WTC11 (cell line): ENCODE results near the gene PTPN1. TPM values are rescaled to one million over a fixed set of nuclear protein-coding genes. Genes with fewer than 3 reads are reported as not detected.
A peak's percentile ranks its signal among the peaks of the same experiment; 100 is the strongest.

Experiments
- ATAC-seq: fragments of 200-7000 bp; cut with Tn5 transposase; 2 replicates; pipeline ENCODE4 v1.10.0; 2021; ENCODE audit warnings: mild to moderate bottlenecking, moderate library complexity
- CTCF ChIA-PET: fragments of 300-600 bp; sonication (Branson Sonifier 250); formaldehyde crosslinking; loops from one replicate; lab custom pipeline; 2021; ENCODE audit warnings: antibody characterized with exemption; lab: Charles Lee
- POLR2A ChIA-PET: fragments of 350-600 bp; sonication (Branson Sonifier 250); formaldehyde crosslinking; loops from one replicate; lab custom pipeline; 2021; ENCODE audit warnings: antibody characterized with exemption; lab: Charles Lee
- DNase-seq: peaks from one replicate; pipeline ENCODE4 v3.0.0; 2021; ENCODE audit warnings: low spot score
- H3K27ac Mint-ChIP-seq: 2 replicates; pipeline ENCODE4 v1.8.0; 2021; ENCODE audit warnings: mixed read lengths
- H3K27me3 Mint-ChIP-seq: 2 replicates; pipeline ENCODE4 v1.8.0; 2021; ENCODE audit warnings: low read depth, mild to moderate bottlenecking, moderate library complexity, mixed read lengths
- H3K36me3 Mint-ChIP-seq: 2 replicates; pipeline ENCODE4 v1.8.0; 2021; ENCODE audit warnings: mixed read lengths
- H3K4me1 Mint-ChIP-seq: 2 replicates; pipeline ENCODE4 v1.8.0; 2022; ENCODE audit warnings: mixed read lengths
- H3K4me3 Mint-ChIP-seq: 2 replicates; pipeline ENCODE4 v1.8.0; 2021; ENCODE audit warnings: mild to moderate bottlenecking, moderate library complexity, mixed read lengths
- H3K9me3 Mint-ChIP-seq: 2 replicates; pipeline ENCODE4 v1.8.0; 2021; ENCODE audit warnings: mixed read lengths
- ESRRA ChIP-seq: sonication (generic); formaldehyde crosslinking; IDR thresholded peaks from 2 replicates; pipeline ENCODE4 v1.8.1; 2022; ENCODE audit warnings: mild to moderate bottlenecking, missing genetic modification reagents, borderline replicate concordance
- FOXJ3 ChIP-seq: sonication (generic); formaldehyde crosslinking; IDR thresholded peaks from 2 replicates; pipeline ENCODE4 v1.9.0; 2021; ENCODE audit warnings: missing genetic modification reagents, mild to moderate bottlenecking, borderline replicate concordance
- FOXP1 ChIP-seq: sonication (generic); formaldehyde crosslinking; IDR thresholded peaks from 2 replicates; pipeline ENCODE4 v1.8.0; 2022; ENCODE audit warnings: missing genetic modification reagents, mild to moderate bottlenecking, moderate library complexity, borderline replicate concordance
- HMGA2 ChIP-seq: fragments of 250-450 bp; sonication (Bioruptor Pico); IDR thresholded peaks from 2 replicates; pipeline ENCODE4 v1.4.0; 2021; ENCODE audit warnings: mild to moderate bottlenecking, moderate library complexity
- MYBL2 ChIP-seq: sonication (generic); formaldehyde crosslinking; IDR thresholded peaks from 2 replicates; pipeline ENCODE4 v1.8.1; 2023; ENCODE audit warnings: mild to moderate bottlenecking, moderate library complexity, missing genetic modification reagents
- NR2C2 ChIP-seq: sonication (generic); formaldehyde crosslinking; IDR thresholded peaks from 2 replicates; pipeline ENCODE4 v1.8.0; 2022; ENCODE audit warnings: mild to moderate bottlenecking, missing genetic modification reagents
- TEAD1 ChIP-seq: sonication (generic); formaldehyde crosslinking; IDR thresholded peaks from 2 replicates; pipeline ENCODE4 v1.8.0; 2022; ENCODE audit warnings: mild to moderate bottlenecking, missing genetic modification reagents
- total RNA-seq: library from RNA; stranded (reverse); gene quantifications from 3 replicates; pipeline ENCODE4 v1.2.3, GENCODE V29; 2021
- TF ChIP-seq, protein P1 (sequence below): fragments of 250-450 bp; sonication (Bioruptor Pico); conservative IDR thresholded peaks from 2 replicates; pipeline ENCODE4 v1.9.0; 2021; ENCODE audit warnings: mild to moderate bottlenecking
- TF ChIP-seq, protein P2 (sequence below): sonication (generic); formaldehyde crosslinking; IDR thresholded peaks from 2 replicates; pipeline ENCODE4 v1.8.1; 2022; ENCODE audit warnings: missing genetic modification reagents, borderline replicate concordance
- TF ChIP-seq, protein P3 (sequence below): fragments of 250-450 bp; sonication (Bioruptor Pico); IDR thresholded peaks from 2 replicates; pipeline ENCODE4 v1.9.0; 2021; ENCODE audit warnings: mild to moderate bottlenecking, borderline replicate concordance

Gene PTPN1
- total RNA-seq, 1 experiment from 2014 or later, result 29.4 TPM

- TF ChIP-seq, protein P1, sequence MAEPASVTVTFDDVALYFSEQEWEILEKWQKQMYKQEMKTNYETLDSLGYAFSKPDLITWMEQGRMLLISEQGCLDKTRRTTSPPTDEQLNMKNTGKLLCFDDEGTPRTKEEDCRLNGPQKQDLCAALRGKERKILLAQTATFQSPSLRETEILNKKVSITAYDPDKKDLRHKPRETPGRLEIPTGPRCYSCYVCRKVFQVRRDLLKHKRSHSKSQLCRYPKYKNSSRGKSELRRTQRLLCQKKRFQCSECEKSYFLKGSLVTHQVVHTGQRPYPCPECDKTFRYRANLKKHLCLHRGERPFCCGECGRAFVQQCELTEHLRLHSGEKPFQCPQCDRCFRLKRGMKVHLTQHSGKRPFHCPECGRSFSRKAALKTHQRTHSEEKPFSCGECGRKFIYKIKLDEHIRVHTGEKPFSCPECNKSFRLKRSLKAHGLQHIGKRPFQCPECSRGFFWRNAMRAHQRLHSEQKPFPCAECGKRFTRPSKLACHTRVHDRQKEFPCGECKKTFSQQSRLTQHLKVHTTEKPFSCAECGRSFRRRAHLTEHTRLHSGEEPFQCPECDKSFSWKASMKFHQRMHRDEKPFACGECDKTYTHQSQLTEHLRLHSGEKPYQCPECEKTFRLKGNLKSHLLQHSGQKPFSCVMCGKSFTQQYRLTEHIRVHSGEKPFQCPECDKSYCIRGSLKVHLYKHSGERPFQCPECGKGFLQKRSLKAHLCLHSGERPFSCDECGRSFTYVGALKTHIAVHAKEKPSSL (CRISPR knock-in tag), result no peak
Measured at GRCh38 chr20:50595433-50595895, 85.3 kb downstream of the PTPN1 start (continued).

GRCh38 chr20:50595988-50596693, 86.0 kb downstream of the PTPN1 start:
- no peaks in the 10 kb centered on the region for H3K36me3 Mint-ChIP-seq
- DNase-seq (no peak), ATAC-seq (peak; percentile 36; the same call in 1 of the 2 replicates)
- no peak for TF ChIP-seq HMGA2 (CRISPR knock-in tag)
- TF ChIP-seq FOXP1, result 0 out of 2 replicates have a peak, but pooled peaks have one; percentile 22
- TF ChIP-seq, protein P2, sequence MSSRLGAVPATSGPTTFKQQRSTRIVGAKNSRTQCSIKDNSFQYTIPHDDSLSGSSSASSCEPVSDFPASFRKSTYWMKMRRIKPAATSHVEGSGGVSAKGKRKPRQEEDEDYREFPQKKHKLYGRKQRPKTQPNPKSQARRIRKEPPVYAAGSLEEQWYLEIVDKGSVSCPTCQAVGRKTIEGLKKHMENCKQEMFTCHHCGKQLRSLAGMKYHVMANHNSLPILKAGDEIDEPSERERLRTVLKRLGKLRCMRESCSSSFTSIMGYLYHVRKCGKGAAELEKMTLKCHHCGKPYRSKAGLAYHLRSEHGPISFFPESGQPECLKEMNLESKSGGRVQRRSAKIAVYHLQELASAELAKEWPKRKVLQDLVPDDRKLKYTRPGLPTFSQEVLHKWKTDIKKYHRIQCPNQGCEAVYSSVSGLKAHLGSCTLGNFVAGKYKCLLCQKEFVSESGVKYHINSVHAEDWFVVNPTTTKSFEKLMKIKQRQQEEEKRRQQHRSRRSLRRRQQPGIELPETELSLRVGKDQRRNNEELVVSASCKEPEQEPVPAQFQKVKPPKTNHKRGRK (CRISPR knock-in tag), result no peak
- H3K4me1 Mint-ChIP-seq, result peaks cover 11% of the 10 kb centered on the region
- CTCF ChIA-PET, result interaction anchor here (0.9 to 4.0 kb wide), 12 partner anchors 8 to 417 kb away, joined by 3 to 26 read pairs (median 6); no protein-coding TSS in a partner anchor
- H3K9me3 Mint-ChIP-seq, result no peaks in the 10 kb centered on the region
- POLR2A ChIA-PET, result interaction anchor here (0.7 kb wide), 1 partner anchor 275 kb away, joined by 3 read pairs; no protein-coding TSS in a partner anchor
- no peaks in the 10 kb centered on the region for H3K27me3 Mint-ChIP-seq
- H3K4me3 Mint-ChIP-seq, result no peak overlapping the region
- peak overlapping the region; percentile 41; the same call in 1 of the 2 replicates for H3K27ac Mint-ChIP-seq

DNA sequence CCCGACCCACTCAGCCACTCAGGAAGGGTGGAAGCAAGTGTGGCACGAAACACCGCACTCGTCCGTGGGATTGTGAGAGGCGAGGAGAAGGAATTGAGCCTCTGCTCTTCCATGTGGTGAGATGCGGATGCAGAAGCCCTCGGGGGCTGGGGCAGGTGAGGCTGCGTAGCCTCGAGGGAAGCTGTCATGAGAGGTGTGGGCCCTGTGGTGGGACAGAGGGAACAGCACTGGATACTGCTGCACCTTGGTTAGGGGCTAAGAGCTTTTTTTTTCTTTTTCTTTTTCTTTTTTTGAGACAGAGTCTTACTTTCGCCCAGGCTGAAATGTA, 86.5 kb downstream of the PTPN1 start:
- Mint-ChIP-seq H3K4me3 (no peak overlapping the region), H3K4me1 (peaks cover 11% of the 10 kb centered on the region), H3K36me3 (no peaks in the 10 kb centered on the region), H3K27me3 (no peaks in the 10 kb centered on the region), H3K27ac (0 out of 2 replicates have a peak overlapping the region, but pooled peaks have one; percentile 41), H3K9me3 (no peaks in the 10 kb centered on the region)
- ChIA-PET POLR2A (no interaction called here), CTCF (interaction anchor here (0.9 to 4.0 kb wide), 10 partner anchors 8 to 418 kb away, joined by 3 to 26 read pairs (median 6); no protein-coding TSS in a partner anchor)
- ATAC-seq, result no peak
- DNase-seq, result no peak
- TF ChIP-seq ESRRA (CRISPR knock-in tag) (no peak), FOXJ3 (no peak), TEAD1 (CRISPR knock-in tag) (no peak), NR2C2 (CRISPR knock-in tag) (no peak), MYBL2 (no peak)
- TF ChIP-seq, protein P3, sequence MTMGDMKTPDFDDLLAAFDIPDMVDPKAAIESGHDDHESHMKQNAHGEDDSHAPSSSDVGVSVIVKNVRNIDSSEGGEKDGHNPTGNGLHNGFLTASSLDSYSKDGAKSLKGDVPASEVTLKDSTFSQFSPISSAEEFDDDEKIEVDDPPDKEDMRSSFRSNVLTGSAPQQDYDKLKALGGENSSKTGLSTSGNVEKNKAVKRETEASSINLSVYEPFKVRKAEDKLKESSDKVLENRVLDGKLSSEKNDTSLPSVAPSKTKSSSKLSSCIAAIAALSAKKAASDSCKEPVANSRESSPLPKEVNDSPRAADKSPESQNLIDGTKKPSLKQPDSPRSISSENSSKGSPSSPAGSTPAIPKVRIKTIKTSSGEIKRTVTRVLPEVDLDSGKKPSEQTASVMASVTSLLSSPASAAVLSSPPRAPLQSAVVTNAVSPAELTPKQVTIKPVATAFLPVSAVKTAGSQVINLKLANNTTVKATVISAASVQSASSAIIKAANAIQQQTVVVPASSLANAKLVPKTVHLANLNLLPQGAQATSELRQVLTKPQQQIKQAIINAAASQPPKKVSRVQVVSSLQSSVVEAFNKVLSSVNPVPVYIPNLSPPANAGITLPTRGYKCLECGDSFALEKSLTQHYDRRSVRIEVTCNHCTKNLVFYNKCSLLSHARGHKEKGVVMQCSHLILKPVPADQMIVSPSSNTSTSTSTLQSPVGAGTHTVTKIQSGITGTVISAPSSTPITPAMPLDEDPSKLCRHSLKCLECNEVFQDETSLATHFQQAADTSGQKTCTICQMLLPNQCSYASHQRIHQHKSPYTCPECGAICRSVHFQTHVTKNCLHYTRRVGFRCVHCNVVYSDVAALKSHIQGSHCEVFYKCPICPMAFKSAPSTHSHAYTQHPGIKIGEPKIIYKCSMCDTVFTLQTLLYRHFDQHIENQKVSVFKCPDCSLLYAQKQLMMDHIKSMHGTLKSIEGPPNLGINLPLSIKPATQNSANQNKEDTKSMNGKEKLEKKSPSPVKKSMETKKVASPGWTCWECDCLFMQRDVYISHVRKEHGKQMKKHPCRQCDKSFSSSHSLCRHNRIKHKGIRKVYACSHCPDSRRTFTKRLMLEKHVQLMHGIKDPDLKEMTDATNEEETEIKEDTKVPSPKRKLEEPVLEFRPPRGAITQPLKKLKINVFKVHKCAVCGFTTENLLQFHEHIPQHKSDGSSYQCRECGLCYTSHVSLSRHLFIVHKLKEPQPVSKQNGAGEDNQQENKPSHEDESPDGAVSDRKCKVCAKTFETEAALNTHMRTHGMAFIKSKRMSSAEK (CRISPR knock-in tag), result no peak
